Astrocyte (in vitro differentiated cells and primary cell): Measurements from ENCODE around the gene SLC26A1. TPM values are rescaled to one million over a fixed set of nuclear protein-coding genes. Genes with fewer than 3 reads are reported as not detected.

ENCODE experiments used
- DNase-seq: peaks from one replicate; pipeline ENCODE4 v3.0.0-alpha.2; 2010; ENCODE audit warnings: low read depth
- FAIRE-seq: peaks from 2 replicates; lab custom pipeline; 2011; peaks lifted over from hg19 to GRCh38; lab: Jason Lieb, UNC
- H2AFZ ChIP-seq: 2 replicates; pipeline ENCODE4 v1.6.0; 2012; ENCODE audit warnings: low read depth, low read length, inconsistent platforms
- H3K27ac ChIP-seq: 2 replicates; pipeline ENCODE4 v1.5.1; 2011; ENCODE audit warnings: low read depth, low read length, inconsistent platforms
- H3K27me3 ChIP-seq: 2 replicates; pipeline ENCODE4 v1.6.0; 2011; ENCODE audit warnings: low read length, inconsistent platforms; ENCODE audit not compliant: insufficient read depth
- H3K36me3 ChIP-seq: 2 replicates; pipeline ENCODE4 v1.5.1; 2011; ENCODE audit warnings: low read length, inconsistent platforms; ENCODE audit not compliant: insufficient read depth
- H3K4me1 ChIP-seq: 2 replicates; pipeline ENCODE4 v1.5.1; 2011; ENCODE audit warnings: low read length, inconsistent platforms; ENCODE audit not compliant: insufficient read depth
- H3K4me2 ChIP-seq: 2 replicates; pipeline ENCODE4 v1.6.0; 2012; ENCODE audit warnings: low read length, inconsistent platforms
- H3K4me3 ChIP-seq: 2 replicates; pipeline ENCODE4 v1.5.1; 2011; ENCODE audit warnings: low read depth, mild to moderate bottlenecking, low read length, inconsistent platforms; ENCODE audit not compliant: insufficient read depth
- H3K79me2 ChIP-seq: 2 replicates; pipeline ENCODE4 v1.6.0; 2012; ENCODE audit warnings: mild to moderate bottlenecking, low read length, inconsistent platforms; ENCODE audit not compliant: insufficient read depth
- H3K9ac ChIP-seq: 2 replicates; pipeline ENCODE4 v1.6.0; 2012; ENCODE audit warnings: mild to moderate bottlenecking, low read length, inconsistent platforms
- H3K9me3 ChIP-seq: 2 replicates; pipeline ENCODE4 v1.5.1; 2012; ENCODE audit warnings: low read depth, mild to moderate bottlenecking, low read length, inconsistent platforms; ENCODE audit not compliant: insufficient read depth
- H4K20me1 ChIP-seq: 2 replicates; pipeline ENCODE4 v1.6.0; 2012; ENCODE audit warnings: low read length, inconsistent platforms; ENCODE audit not compliant: insufficient read depth
- H3K27ac Mint-ChIP-seq: one replicate; pipeline ENCODE4 v1.8.0; 2021; ENCODE audit warnings: mild to moderate bottlenecking, mixed read lengths; ENCODE audit not compliant: unreplicated experiment
- H3K27me3 Mint-ChIP-seq: one replicate; pipeline ENCODE4 v1.8.0; 2021; ENCODE audit warnings: low read depth, mixed read lengths; ENCODE audit not compliant: unreplicated experiment
- H3K36me3 Mint-ChIP-seq: one replicate; pipeline ENCODE4 v1.8.0; 2021; ENCODE audit warnings: low read depth, mixed read lengths; ENCODE audit not compliant: unreplicated experiment
- H3K4me1 Mint-ChIP-seq: one replicate; pipeline ENCODE4 v1.8.0; 2021; ENCODE audit warnings: low read depth, mixed read lengths; ENCODE audit not compliant: unreplicated experiment
- H3K4me3 Mint-ChIP-seq: one replicate; pipeline ENCODE4 v1.8.0; 2021; ENCODE audit warnings: mild to moderate bottlenecking, moderate library complexity, mixed read lengths; ENCODE audit not compliant: unreplicated experiment
- H3K9me3 Mint-ChIP-seq: one replicate; pipeline ENCODE4 v1.8.0; 2021; ENCODE audit warnings: mild to moderate bottlenecking, mixed read lengths; ENCODE audit not compliant: unreplicated experiment
- EZH2 ChIP-seq: IDR thresholded peaks from 2 replicates; pipeline ENCODE4 v1.6.1; 2012; ENCODE audit warnings: mild to moderate bottlenecking, low read length, inconsistent platforms; ENCODE audit not compliant: insufficient read depth
- total RNA-seq: library from RNA; stranded (reverse); gene quantifications from 2 replicates; pipeline ENCODE4 v1.2.1, GENCODE V29; 2021
- TF ChIP-seq, protein P1 (sequence below): IDR thresholded peaks from 2 replicates; pipeline ENCODE4 v1.5.1; 2011; ENCODE audit warnings: low read depth, mild to moderate bottlenecking, inconsistent platforms, low read length, moderate library complexity; ENCODE audit not compliant: insufficient read depth

Gene SLC26A1
- total RNA-seq, 1 donor from 2014 or later, result 0.34 TPM

DNA sequence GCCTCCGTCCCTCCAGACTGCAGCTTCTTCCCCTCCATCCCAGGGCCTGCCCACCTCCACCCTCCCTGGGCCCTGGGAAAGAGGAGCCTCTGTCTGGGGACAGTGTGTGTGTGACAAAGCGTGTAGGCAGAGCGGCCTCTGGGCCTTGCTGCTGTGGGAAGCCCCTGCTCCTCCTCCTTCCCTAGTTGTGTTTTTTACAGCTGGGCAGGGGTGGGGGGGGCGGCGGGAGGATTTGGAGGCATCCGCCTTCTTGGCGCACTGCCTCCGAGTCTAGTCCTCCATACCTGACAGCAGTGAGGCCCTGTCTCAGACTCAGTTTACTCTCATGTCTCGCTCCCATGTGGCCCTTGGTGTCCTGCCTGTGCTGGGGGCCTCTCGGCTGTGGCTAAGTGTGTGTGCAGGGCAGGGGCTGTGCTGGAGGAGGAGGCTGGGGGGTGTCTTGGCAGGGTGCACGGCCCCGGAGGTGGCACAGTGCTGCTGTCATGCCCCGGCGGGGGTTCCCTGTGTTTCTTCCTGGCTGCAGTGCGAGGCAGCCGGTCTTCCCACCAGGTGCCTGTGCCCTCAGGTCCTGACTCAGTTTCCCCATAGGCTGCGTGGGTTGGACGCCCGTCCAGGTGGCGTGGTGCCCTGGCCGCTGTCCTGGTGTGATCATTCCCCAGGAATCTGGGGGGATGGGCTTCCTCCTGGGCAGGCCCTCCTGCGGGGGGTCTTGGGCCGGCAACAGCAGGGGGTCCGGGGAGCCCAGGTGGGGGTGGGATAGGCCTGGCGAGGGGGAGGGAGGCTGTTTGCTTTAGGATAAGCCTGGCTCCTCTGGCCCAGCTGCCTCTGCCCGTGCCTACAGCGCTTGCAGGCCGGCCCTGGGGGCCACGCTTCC, 25.2 kb upstream of the SLC26A1 start:
- peaks cover 28% of the 10 kb centered on the region for H3K4me1 ChIP-seq
- DNase-seq, result no peak
- Mint-ChIP-seq H3K27me3 (no peaks in the 10 kb centered on the region), H3K4me1 (peaks cover 2% of the 10 kb centered on the region), H3K9me3 (no peaks in the 10 kb centered on the region), H3K4me3 (no peak overlapping the region), H3K36me3 (peaks cover 2% of the 10 kb centered on the region), H3K27ac (no peak overlapping the region)
- no peaks in the 10 kb centered on the region for H3K36me3 ChIP-seq
- peaks cover 71% of the 10 kb centered on the region for H4K20me1 ChIP-seq
- H3K79me2 ChIP-seq, result peaks cover 58% of the 10 kb centered on the region
- H3K9me3 ChIP-seq, result no peaks in the 10 kb centered on the region
- no peak overlapping the region for H3K27ac ChIP-seq
- no peaks in the 10 kb centered on the region for H3K27me3 ChIP-seq
- peak overlapping the region; percentile 42 for H3K4me2 ChIP-seq
- no peak overlapping the region for H3K9ac ChIP-seq
- H3K4me3 ChIP-seq, result no peak overlapping the region
- no peak overlapping the region for H2AFZ ChIP-seq
- FAIRE-seq, result no peak
- TF ChIP-seq, protein P1, sequence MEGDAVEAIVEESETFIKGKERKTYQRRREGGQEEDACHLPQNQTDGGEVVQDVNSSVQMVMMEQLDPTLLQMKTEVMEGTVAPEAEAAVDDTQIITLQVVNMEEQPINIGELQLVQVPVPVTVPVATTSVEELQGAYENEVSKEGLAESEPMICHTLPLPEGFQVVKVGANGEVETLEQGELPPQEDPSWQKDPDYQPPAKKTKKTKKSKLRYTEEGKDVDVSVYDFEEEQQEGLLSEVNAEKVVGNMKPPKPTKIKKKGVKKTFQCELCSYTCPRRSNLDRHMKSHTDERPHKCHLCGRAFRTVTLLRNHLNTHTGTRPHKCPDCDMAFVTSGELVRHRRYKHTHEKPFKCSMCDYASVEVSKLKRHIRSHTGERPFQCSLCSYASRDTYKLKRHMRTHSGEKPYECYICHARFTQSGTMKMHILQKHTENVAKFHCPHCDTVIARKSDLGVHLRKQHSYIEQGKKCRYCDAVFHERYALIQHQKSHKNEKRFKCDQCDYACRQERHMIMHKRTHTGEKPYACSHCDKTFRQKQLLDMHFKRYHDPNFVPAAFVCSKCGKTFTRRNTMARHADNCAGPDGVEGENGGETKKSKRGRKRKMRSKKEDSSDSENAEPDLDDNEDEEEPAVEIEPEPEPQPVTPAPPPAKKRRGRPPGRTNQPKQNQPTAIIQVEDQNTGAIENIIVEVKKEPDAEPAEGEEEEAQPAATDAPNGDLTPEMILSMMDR, result no peak
- no peak for TF ChIP-seq EZH2

DNA sequence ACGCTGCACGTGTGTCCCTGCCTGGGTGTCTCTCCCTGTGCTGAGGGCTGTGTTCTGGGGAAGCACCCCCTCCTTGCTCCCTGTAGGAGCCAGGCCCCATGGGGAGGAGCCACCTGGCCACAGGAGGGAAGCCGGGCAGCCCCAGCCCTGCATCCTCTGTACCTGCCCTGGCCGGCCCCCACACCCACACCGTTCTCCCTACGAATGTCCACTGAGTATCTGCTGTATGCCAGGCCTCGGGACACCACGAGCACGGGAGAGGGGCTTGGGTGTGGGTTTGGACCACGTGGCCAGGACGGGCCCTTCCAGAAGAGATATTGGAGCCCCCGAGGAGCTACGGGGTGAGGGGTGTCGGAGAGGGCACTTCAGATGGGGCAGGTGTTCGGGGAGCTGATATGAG, 24.5 kb upstream of the SLC26A1 start:
- H3K4me1 ChIP-seq, result peaks cover 32% of the 10 kb centered on the region
- H3K9me3 ChIP-seq, result no peaks in the 10 kb centered on the region
- no peaks in the 10 kb centered on the region for H3K27me3 Mint-ChIP-seq
- TF ChIP-seq EZH2, result no peak
- TF ChIP-seq, protein P1, result no peak
- peaks cover 78% of the 10 kb centered on the region for H4K20me1 ChIP-seq
- H3K79me2 ChIP-seq, result peaks cover 63% of the 10 kb centered on the region
- no peak overlapping the region for H2AFZ ChIP-seq
- H3K9me3 Mint-ChIP-seq, result no peaks in the 10 kb centered on the region
- no peaks in the 10 kb centered on the region for H3K27me3 ChIP-seq
- H3K36me3 Mint-ChIP-seq, result peaks cover 2% of the 10 kb centered on the region
- no peak overlapping the region for H3K27ac Mint-ChIP-seq
- no peak overlapping the region for H3K4me3 Mint-ChIP-seq
- H3K27ac ChIP-seq, result no peak overlapping the region
- DNase-seq (no peak), FAIRE-seq (no peak)
- no peak overlapping the region for H3K4me3 ChIP-seq
- H3K9ac ChIP-seq, result no peak overlapping the region
- H3K36me3 ChIP-seq, result no peaks in the 10 kb centered on the region
- peaks cover 2% of the 10 kb centered on the region for H3K4me1 Mint-ChIP-seq
- no peak overlapping the region for H3K4me2 ChIP-seq

DNA sequence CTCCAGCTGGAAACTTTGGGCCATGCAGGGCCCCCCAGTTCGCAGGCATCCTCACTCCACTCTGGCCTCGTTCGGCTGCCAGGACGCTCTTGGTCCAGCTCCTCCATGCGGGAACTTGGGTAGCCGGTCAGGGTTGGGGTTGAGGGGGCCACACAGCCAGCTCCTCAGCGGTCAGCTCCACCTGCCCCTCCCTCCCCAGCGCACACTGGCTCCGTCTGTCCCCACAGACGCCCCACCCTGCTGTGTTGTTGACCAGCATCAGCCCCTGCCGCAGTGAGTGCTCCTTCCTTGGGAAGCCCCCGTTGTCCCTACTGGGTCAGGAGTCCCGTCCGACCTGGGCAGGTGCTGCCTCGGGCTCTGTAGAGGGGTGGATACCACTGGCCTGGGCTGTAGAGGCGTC, 24.0 kb upstream of the SLC26A1 start:
- Mint-ChIP-seq H3K4me3 (no peak overlapping the region), H3K36me3 (peaks cover 2% of the 10 kb centered on the region), H3K27ac (no peak overlapping the region), H3K4me1 (peaks cover 2% of the 10 kb centered on the region), H3K9me3 (no peaks in the 10 kb centered on the region), H3K27me3 (no peaks in the 10 kb centered on the region)
- H3K4me1 ChIP-seq, result peaks cover 35% of the 10 kb centered on the region
- H2AFZ ChIP-seq, result no peak overlapping the region
- H3K9ac ChIP-seq, result no peak overlapping the region
- H3K4me3 ChIP-seq, result no peak overlapping the region
- peaks cover 67% of the 10 kb centered on the region for H3K79me2 ChIP-seq
- no peak overlapping the region for H3K4me2 ChIP-seq
- no peak for DNase-seq
- H4K20me1 ChIP-seq, result peaks cover 80% of the 10 kb centered on the region
- H3K36me3 ChIP-seq, result no peaks in the 10 kb centered on the region
- TF ChIP-seq, protein P1, result no peak
- TF ChIP-seq EZH2, result no peak
- no peak overlapping the region for H3K27ac ChIP-seq
- H3K9me3 ChIP-seq, result no peaks in the 10 kb centered on the region
- FAIRE-seq, result no peak
- H3K27me3 ChIP-seq, result no peaks in the 10 kb centered on the region
